WTC11 (cell line): ENCODE results near the gene CLTCL1. TPM values are rescaled to one million over a fixed set of nuclear protein-coding genes. Genes with fewer than 3 reads are reported as not detected.

Experiments used
- ATAC-seq: fragments of 200-7000 bp; cut with Tn5 transposase; 2 replicates; pipeline ENCODE4 v1.10.0; 2021; ENCODE audit warnings: mild to moderate bottlenecking, moderate library complexity
- CTCF ChIA-PET: fragments of 300-600 bp; sonication (Branson Sonifier 250); formaldehyde crosslinking; loops from one replicate; lab custom pipeline; 2021; ENCODE audit warnings: antibody characterized with exemption; lab: Charles Lee
- POLR2A ChIA-PET: fragments of 350-600 bp; sonication (Branson Sonifier 250); formaldehyde crosslinking; loops from one replicate; lab custom pipeline; 2021; ENCODE audit warnings: antibody characterized with exemption; lab: Charles Lee
- DNase-seq: peaks from one replicate; pipeline ENCODE4 v3.0.0; 2021; ENCODE audit warnings: low spot score
- H3K27ac Mint-ChIP-seq: 2 replicates; pipeline ENCODE4 v1.8.0; 2021; ENCODE audit warnings: mixed read lengths
- H3K27me3 Mint-ChIP-seq: 2 replicates; pipeline ENCODE4 v1.8.0; 2021; ENCODE audit warnings: low read depth, mild to moderate bottlenecking, moderate library complexity, mixed read lengths
- H3K36me3 Mint-ChIP-seq: 2 replicates; pipeline ENCODE4 v1.8.0; 2021; ENCODE audit warnings: mixed read lengths
- H3K4me1 Mint-ChIP-seq: 2 replicates; pipeline ENCODE4 v1.8.0; 2022; ENCODE audit warnings: mixed read lengths
- H3K4me3 Mint-ChIP-seq: 2 replicates; pipeline ENCODE4 v1.8.0; 2021; ENCODE audit warnings: mild to moderate bottlenecking, moderate library complexity, mixed read lengths
- H3K9me3 Mint-ChIP-seq: 2 replicates; pipeline ENCODE4 v1.8.0; 2021; ENCODE audit warnings: mixed read lengths
- CBFB ChIP-seq: sonication (generic); formaldehyde crosslinking; IDR thresholded peaks from 2 replicates; pipeline ENCODE4 v1.8.1; 2022; ENCODE audit warnings: mild to moderate bottlenecking, low read depth, missing genetic modification reagents
- E2F4 ChIP-seq: sonication (generic); formaldehyde crosslinking; IDR thresholded peaks from 2 replicates; pipeline ENCODE4 v1.8.1; 2022; ENCODE audit warnings: low read depth, mild to moderate bottlenecking, moderate library complexity, missing genetic modification reagents, borderline replicate concordance
- E2F5 ChIP-seq: sonication (generic); formaldehyde crosslinking; IDR thresholded peaks from 2 replicates; pipeline ENCODE4 v1.8.1; 2022; ENCODE audit warnings: mild to moderate bottlenecking, moderate library complexity, missing genetic modification reagents
- EMX1 ChIP-seq: fragments of 250-450 bp; sonication (Bioruptor Pico); IDR thresholded peaks from 2 replicates; pipeline ENCODE4 v1.8.0; 2021; ENCODE audit warnings: mild to moderate bottlenecking
- GTF2I ChIP-seq: fragments of 250-450 bp; sonication (Bioruptor Pico); conservative IDR thresholded peaks from 2 replicates; pipeline ENCODE4 v1.4.0; 2021; ENCODE audit warnings: mild to moderate bottlenecking
- HMGXB4 ChIP-seq: sonication (generic); formaldehyde crosslinking; IDR thresholded peaks from 2 replicates; pipeline ENCODE4 v1.8.1; 2023; ENCODE audit warnings: mild to moderate bottlenecking, moderate library complexity, missing genetic modification reagents
- JUN ChIP-seq: sonication (generic); formaldehyde crosslinking; IDR thresholded peaks from 2 replicates; pipeline ENCODE4 v1.8.0; 2023; ENCODE audit warnings: mild to moderate bottlenecking, missing genetic modification reagents
- NFE2L1 ChIP-seq: sonication (generic); formaldehyde crosslinking; IDR thresholded peaks from 2 replicates; pipeline ENCODE4 v1.8.1; 2023; ENCODE audit warnings: missing genetic modification reagents
- OVOL2 ChIP-seq: fragments of 250-450 bp; sonication (Bioruptor Pico); IDR thresholded peaks from 2 replicates; pipeline ENCODE4 v1.9.0; 2021; ENCODE audit warnings: mild to moderate bottlenecking, borderline replicate concordance
- RELA ChIP-seq: sonication (generic); formaldehyde crosslinking; IDR thresholded peaks from 2 replicates; pipeline ENCODE4 v1.8.1; 2022; ENCODE audit warnings: missing genetic modification reagents, mild to moderate bottlenecking, borderline replicate concordance
- SP1 ChIP-seq: sonication (generic); formaldehyde crosslinking; conservative IDR thresholded peaks from 2 replicates; pipeline ENCODE4 v1.8.1; 2022; ENCODE audit warnings: missing genetic modification reagents
- TEAD1 ChIP-seq: sonication (generic); formaldehyde crosslinking; IDR thresholded peaks from 2 replicates; pipeline ENCODE4 v1.8.0; 2022; ENCODE audit warnings: mild to moderate bottlenecking, missing genetic modification reagents
- TP53 ChIP-seq: sonication (generic); formaldehyde crosslinking; IDR thresholded peaks from 2 replicates; pipeline ENCODE4 v1.8.1; 2023; ENCODE audit warnings: mild to moderate bottlenecking, missing genetic modification reagents
- ZNF281 ChIP-seq: sonication (generic); formaldehyde crosslinking; IDR thresholded peaks from 2 replicates; pipeline ENCODE4 v1.8.0; 2023; ENCODE audit warnings: mild to moderate bottlenecking, missing genetic modification reagents
- ZNF423 ChIP-seq: fragments of 250-450 bp; sonication (Bioruptor Pico); IDR thresholded peaks from 2 replicates; pipeline ENCODE4 v2.1.2; 2022; ENCODE audit warnings: mild to moderate bottlenecking, moderate library complexity
- ZNF532 ChIP-seq: fragments of 250-450 bp; sonication (Bioruptor Pico); IDR thresholded peaks from 2 replicates; pipeline ENCODE4 v1.9.0; 2021; ENCODE audit warnings: mild to moderate bottlenecking, borderline replicate concordance
- total RNA-seq: library from RNA; stranded (reverse); gene quantifications from 3 replicates; pipeline ENCODE4 v1.2.3, GENCODE V29; 2021

Gene CLTCL1
- total RNA-seq, 1 experiment from 2014 or later: 15.5 TPM

- CTCF ChIA-PET: no interaction called here
- Mint-ChIP-seq H3K27ac (peak overlapping the region; percentile 5; the same call in 1 of the 2 replicates), H3K4me3 (no peak overlapping the region), H3K9me3 (no peaks in the 10 kb centered on the region)
- POLR2A ChIA-PET: interaction anchor here (0.6 kb wide), 1 partner anchor 356 kb away, joined by 3 read pairs; no protein-coding TSS in a partner anchor
- DNase-seq: no peak
- no peak for TF ChIP-seq GTF2I (CRISPR knock-in tag)
- TF ChIP-seq, all 79 proteins: peak for 0
- Mint-ChIP-seq H3K4me1 (peaks cover 36% of the 10 kb centered on the region), H3K36me3 (peaks cover 15% of the 10 kb centered on the region), H3K27me3 (no peaks in the 10 kb centered on the region)
- ATAC-seq: no peak
These were observed 78.5 kb downstream of the CLTCL1 start for GRCh38 chr22:19213001-19213400.

GRCh38 chr22:19212302-19212870, 79.1 kb downstream of the CLTCL1 start:
- Mint-ChIP-seq H3K36me3 (peaks cover 17% of the 10 kb centered on the region), H3K4me3 (no peak overlapping the region)

More at GRCh38 chr22:19212302-19212870, 79.1 kb downstream of the CLTCL1 start:
- Mint-ChIP-seq H3K9me3 (no peaks in the 10 kb centered on the region), H3K27ac (0 out of 2 replicates have a peak overlapping the region, but pooled peaks have one; percentile 5), H3K4me1 (peaks cover 33% of the 10 kb centered on the region), H3K27me3 (no peaks in the 10 kb centered on the region)
- CTCF ChIA-PET: no interaction called here
- TF ChIP-seq SP1 (CRISPR knock-in tag) (no peak), EMX1 (CRISPR knock-in tag) (no peak), E2F5 (no peak), ZNF423 (no peak), JUN (CRISPR knock-in tag) (no peak), RELA (no peak), ZNF532 (no peak), ZNF281 (CRISPR knock-in tag) (no peak), HMGXB4 (CRISPR knock-in tag) (no peak), OVOL2 (CRISPR knock-in tag) (no peak), CBFB (CRISPR knock-in tag) (no peak), E2F4 (no peak), NFE2L1 (CRISPR knock-in tag) (no peak), TEAD1 (CRISPR knock-in tag) (no peak), TP53 (CRISPR knock-in tag) (no peak)
- DNase-seq (no peak), ATAC-seq (no peak)
- POLR2A ChIA-PET: no interaction called here
